Measurements from ENCODE around the gene CORO7.
"Not testable (repeated sequence)": the region's sequence is repeated elsewhere in the genome, so short reads cannot be mapped to it uniquely, and the experiment has no call there.

Gene CORO7

GRCh38 chr16:4404247-4404966 lies 12.0 kb downstream of the CORO7 start:
- peak in 8 of 10 donors; percentile 36 to 94 (median 58) for DNase-seq
- intact Hi-C loops (cut with DNase I): loop anchor here (5.0 kb wide), 1 partner anchor 132 kb away; the partner anchor contains the start of gene TFAP4

GRCh38 chr16:4403133-4403949 lies 13.1 kb downstream of the CORO7 start:
- no peak for DNase-seq
- intact Hi-C loops (cut with DNase I): loop anchor here (5.0 kb wide), 1 partner anchor 131 kb away; the partner anchor contains the start of gene TFAP4

- peak; percentile 76 to 98 (median 89) for DNase-seq
- intact Hi-C loops (cut with DNase I): loop anchor here (1.0 to 5.0 kb wide), 2 partner anchors 43 to 130 kb away; partner anchors contain the start of gene TFAP4
These were observed 13.8 kb downstream of the CORO7 start for GRCh38 chr16:4402439-4403132.

- DNase-seq: no peak
- intact Hi-C loops (cut with DNase I): loop anchor here (5.0 kb wide), 1 partner anchor 129 kb away; the partner anchor contains the start of gene TFAP4
These were observed 14.9 kb downstream of the CORO7 start for GRCh38 chr16:4401510-4401909.

GRCh38 chr16:4401094-4401501 lies 15.3 kb downstream of the CORO7 start:
- no peak for DNase-seq
- intact Hi-C loops (cut with DNase I): loop anchor here (5.0 kb wide), 1 partner anchor 129 kb away; the partner anchor contains the start of gene TFAP4

GRCh38 chr16:4399001-4399730 lies 17.2 kb downstream of the CORO7 start:
- intact Hi-C loops (cut with DNase I): no loop called here
- no peak for DNase-seq

- DNase-seq: no peak
- intact Hi-C loops (cut with DNase I): no loop called here
These were observed 21.2 kb downstream of the CORO7 start for GRCh38 chr16:4395055-4395726.

GRCh38 chr16:4393850-4394249 lies 22.5 kb downstream of the CORO7 start:
- intact Hi-C loops (cut with DNase I); DNase-seq: not testable (repeated sequence)

- intact Hi-C loops (cut with DNase I): no loop called here
- DNase-seq: no peak
These were observed 23.2 kb downstream of the CORO7 start for GRCh38 chr16:4393240-4393600.

GRCh38 chr16:4392382-4393239 lies 23.8 kb downstream of the CORO7 start:
- intact Hi-C loops (cut with DNase I): no loop called here
- DNase-seq: peak in 1 of 10 donors; percentile 75

GRCh38 chr16:4391631-4392381 lies 24.6 kb downstream of the CORO7 start:
- no peak for DNase-seq
- intact Hi-C loops (cut with DNase I): no loop called here

- intact Hi-C loops (cut with DNase I): no loop called here
- no peak for DNase-seq
These were observed 25.8 kb downstream of the CORO7 start for GRCh38 chr16:4390266-4391260.

GRCh38 chr16:4389051-4389955 lies 27.1 kb downstream of the CORO7 start:
- intact Hi-C loops (cut with DNase I): no loop called here
- no peak for DNase-seq

GRCh38 chr16:4388271-4389021 lies 27.9 kb downstream of the CORO7 start:
- intact Hi-C loops (cut with DNase I): no loop called here
- DNase-seq: no peak

- intact Hi-C loops (cut with DNase I): no loop called here
- DNase-seq: no peak
These were observed 28.6 kb downstream of the CORO7 start for GRCh38 chr16:4387781-4388180.

Measured in posterior cingulate gyrus (tissue), 11 donors.